HG03196 (cell line): Measurements from ENCODE around the gene PCNA.

Experiments
- ATAC-seq: cut with Tn5 transposase; IDR thresholded peaks from one replicate; pipeline ENCODE4 v1.9.1; 2021; ENCODE audit not compliant: unreplicated experiment

Gene PCNA

GRCh38 chr20:5069141-5069806, 50.5 kb downstream of the PCNA start:
- ATAC-seq = no peak

DNA sequence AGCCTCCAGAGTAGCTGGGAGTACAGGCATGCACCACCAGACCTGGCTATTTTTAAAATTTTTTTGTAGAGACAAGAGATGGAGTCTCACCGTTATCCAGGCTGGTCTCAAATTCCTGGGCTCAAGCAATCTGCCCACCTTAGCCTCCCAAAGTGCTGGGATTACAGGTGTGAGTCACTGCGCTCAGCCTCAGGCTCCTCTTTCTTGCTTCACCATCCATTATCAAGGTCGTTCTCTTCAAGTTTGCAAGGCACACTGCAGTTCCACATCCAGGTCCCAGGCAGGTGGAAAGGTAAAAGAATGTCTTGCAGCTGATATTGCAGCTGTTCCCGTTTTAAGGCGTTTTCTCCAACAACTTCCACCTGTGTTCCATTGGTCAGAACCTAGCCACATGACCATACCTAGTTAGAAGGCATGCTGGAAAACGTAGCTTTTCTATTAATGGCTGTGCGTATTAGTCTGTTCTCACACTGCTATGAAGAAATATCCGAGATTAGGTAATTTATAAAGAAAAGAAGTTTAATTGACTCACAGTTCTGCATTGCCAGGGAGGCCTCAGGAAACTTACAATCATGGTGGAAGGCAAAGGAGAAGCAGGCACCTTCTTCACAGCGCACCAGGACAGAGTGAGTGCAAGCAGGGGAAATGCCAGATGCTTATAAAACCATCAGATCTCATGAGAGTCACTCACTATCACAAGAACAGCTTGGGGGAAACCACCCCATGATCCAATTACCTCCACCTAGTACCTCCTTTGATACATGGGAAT, 51.7 kb downstream of the PCNA start:
- ATAC-seq = no peak

GRCh38 chr20:5065879-5066383, 53.8 kb downstream of the PCNA start:
- ATAC-seq = no peak

DNA sequence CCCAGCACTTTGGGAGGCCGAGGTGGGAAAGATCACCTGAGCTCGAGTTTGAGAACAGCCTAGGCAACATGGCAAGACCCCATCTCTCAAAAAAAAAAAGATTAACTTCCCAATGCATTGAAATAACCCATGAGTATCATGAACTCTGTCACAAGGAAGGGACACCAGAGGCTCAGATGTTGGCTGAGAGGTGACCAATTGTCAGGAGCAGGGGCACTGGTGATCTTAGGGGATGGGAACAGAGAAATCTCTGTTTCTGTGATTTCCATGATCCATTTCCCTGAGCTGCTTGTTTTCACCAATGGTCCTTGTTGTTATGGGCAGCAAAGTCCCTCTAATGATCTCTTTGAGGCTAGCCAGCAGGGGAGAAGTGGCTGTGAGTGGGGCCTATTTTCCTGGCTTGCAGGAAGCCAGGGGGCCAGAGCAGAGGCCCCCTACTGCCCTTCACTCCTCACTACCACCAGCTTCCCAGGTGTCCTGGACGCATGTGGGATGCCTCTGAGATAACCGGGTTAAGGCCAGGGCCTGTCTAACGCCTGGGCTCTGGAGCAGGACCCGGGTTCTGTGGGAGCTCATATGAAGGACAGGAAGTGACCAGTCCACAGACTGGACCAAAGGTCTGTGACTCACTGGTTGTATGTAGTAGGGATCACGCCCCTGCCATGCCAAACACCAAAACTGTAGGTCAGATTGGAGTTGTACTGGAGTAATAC, 54.4 kb downstream of the PCNA start:
- no peak for ATAC-seq
